Measurements from ENCODE around the gene RFTN2. TPM values are rescaled to one million over a fixed set of nuclear protein-coding genes. Genes with fewer than 3 reads are reported as not detected.
"Not testable (repeated sequence)": the region's sequence is repeated elsewhere in the genome, so short reads cannot be mapped to it uniquely, and the experiment has no call there.

The RFTN2 gene
- total RNA-seq, 2 donors from 2014 or later, result 0.05 TPM; not detected in 1

- no peaks in the 10 kb centered on the region for H3K9me3 ChIP-seq (ENCODE audit: control insufficient read depth, low read length, poor library complexity, severe bottlenecking)
- DNase-seq (no peak), ATAC-seq (no peak)
- H3K4me1 Mint-ChIP-seq, result no peaks in the 10 kb centered on the region
- no peaks in the 10 kb centered on the region for H3K36me3 Mint-ChIP-seq (ENCODE audit: low read depth)
- no peak overlapping the region for H3K27ac Mint-ChIP-seq
- H3K27me3 Mint-ChIP-seq, result no peaks in the 10 kb centered on the region
- H3K4me3 Mint-ChIP-seq, result no peak overlapping the region
Observed at GRCh38 chr2:197577446-197577845, 97.9 kb downstream of the RFTN2 start.

- Mint-ChIP-seq H3K4me3 (no peak overlapping the region), H3K4me1 (no peaks in the 10 kb centered on the region), H3K27me3 (no peaks in the 10 kb centered on the region), H3K27ac (no peak overlapping the region), H3K36me3 (ENCODE audit: low read depth) (no peaks in the 10 kb centered on the region)
- no peaks in the 10 kb centered on the region for H3K9me3 ChIP-seq (ENCODE audit: control insufficient read depth, low read length, poor library complexity, severe bottlenecking)
- no peak for ATAC-seq
- DNase-seq, result no peak
Observed at GRCh38 chr2:197576631-197577030, 98.8 kb downstream of the RFTN2 start.

GRCh38 chr2:197575987-197576386, 99.4 kb downstream of the RFTN2 start:
- ATAC-seq (no peak), DNase-seq (no peak)
- no peaks in the 10 kb centered on the region for H3K9me3 ChIP-seq (ENCODE audit: control insufficient read depth, low read length, poor library complexity, severe bottlenecking)
- Mint-ChIP-seq H3K4me3 (no peak overlapping the region), H3K27ac (no peak overlapping the region), H3K4me1 (no peaks in the 10 kb centered on the region), H3K36me3 (ENCODE audit: low read depth) (no peaks in the 10 kb centered on the region), H3K27me3 (no peaks in the 10 kb centered on the region)

- Mint-ChIP-seq H3K4me1 (no peaks in the 10 kb centered on the region), H3K36me3 (ENCODE audit: low read depth) (no peaks in the 10 kb centered on the region), H3K27ac (no peak overlapping the region), H3K4me3 (no peak overlapping the region), H3K27me3 (no peaks in the 10 kb centered on the region)
- DNase-seq, result no peak
- H3K9me3 ChIP-seq (ENCODE audit: control insufficient read depth, low read length, poor library complexity, severe bottlenecking), result no peaks in the 10 kb centered on the region
- ATAC-seq, result no peak
Observed at GRCh38 chr2:197573608-197574007, 101.8 kb downstream of the RFTN2 start.

GRCh38 chr2:197571627-197572271, 103.6 kb downstream of the RFTN2 start:
- Mint-ChIP-seq H3K27ac (no peak overlapping the region), H3K4me1 (no peaks in the 10 kb centered on the region), H3K4me3 (no peak overlapping the region), H3K36me3 (ENCODE audit: low read depth) (no peaks in the 10 kb centered on the region), H3K27me3 (no peaks in the 10 kb centered on the region)
- DNase-seq (no peak), ATAC-seq (no peak)
- no peaks in the 10 kb centered on the region for H3K9me3 ChIP-seq (ENCODE audit: control insufficient read depth, low read length, poor library complexity, severe bottlenecking)

- no peak for DNase-seq
- ATAC-seq, result no peak
- Mint-ChIP-seq H3K4me3 (no peak overlapping the region), H3K4me1 (peaks cover 5% of the 10 kb centered on the region), H3K27me3 (no peaks in the 10 kb centered on the region), H3K27ac (no peak overlapping the region), H3K36me3 (ENCODE audit: low read depth) (peaks cover 3% of the 10 kb centered on the region)
- no peaks in the 10 kb centered on the region for H3K9me3 ChIP-seq (ENCODE audit: control insufficient read depth, low read length, poor library complexity, severe bottlenecking)
Observed at GRCh38 chr2:197560146-197560665, 115.2 kb downstream of the RFTN2 start.

- Mint-ChIP-seq H3K4me3 (no peak overlapping the region), H3K36me3 (ENCODE audit: low read depth) (peaks cover 2% of the 10 kb centered on the region), H3K27me3 (no peaks in the 10 kb centered on the region), H3K4me1 (peaks cover 4% of the 10 kb centered on the region), H3K27ac (no peak overlapping the region)
- H3K9me3 ChIP-seq (ENCODE audit: control insufficient read depth, low read length, poor library complexity, severe bottlenecking), result no peaks in the 10 kb centered on the region
- DNase-seq (no peak), ATAC-seq (no peak)
Observed at GRCh38 chr2:197559681-197560080, 115.7 kb downstream of the RFTN2 start.

- Mint-ChIP-seq H3K27ac (no peak overlapping the region), H3K27me3 (no peaks in the 10 kb centered on the region), H3K4me1 (no peaks in the 10 kb centered on the region), H3K4me3 (no peak overlapping the region), H3K36me3 (ENCODE audit: low read depth) (peaks cover 2% of the 10 kb centered on the region)
- H3K9me3 ChIP-seq (ENCODE audit: control insufficient read depth, low read length, poor library complexity, severe bottlenecking), result no peaks in the 10 kb centered on the region
- ATAC-seq (no peak), DNase-seq (no peak)
Observed at GRCh38 chr2:197558393-197558792, 117.0 kb downstream of the RFTN2 start.

- no peak for ATAC-seq
- H3K36me3 Mint-ChIP-seq (ENCODE audit: low read depth), result peaks cover 2% of the 10 kb centered on the region
- H3K27ac Mint-ChIP-seq, result peak overlapping the region; percentile 59
Observed at GRCh38 chr2:197556456-197556855, 118.9 kb downstream of the RFTN2 start.

GRCh38 chr2:197555467-197555866, 119.9 kb downstream of the RFTN2 start:
- H3K4me3 Mint-ChIP-seq, result no peak overlapping the region
- H3K27me3 Mint-ChIP-seq, result no peaks in the 10 kb centered on the region
- no peaks in the 10 kb centered on the region for H3K9me3 ChIP-seq (ENCODE audit: control insufficient read depth, low read length, poor library complexity, severe bottlenecking)
- H3K27ac Mint-ChIP-seq, result peak overlapping the region; percentile 59
- ATAC-seq (no peak), DNase-seq (no peak)
- no peaks in the 10 kb centered on the region for H3K4me1 Mint-ChIP-seq
- H3K36me3 Mint-ChIP-seq (ENCODE audit: low read depth), result no peaks in the 10 kb centered on the region

More at GRCh38 chr2:197556456-197556855, 118.9 kb downstream of the RFTN2 start:
- no peaks in the 10 kb centered on the region for H3K9me3 ChIP-seq (ENCODE audit: control insufficient read depth, low read length, poor library complexity, severe bottlenecking)
- no peaks in the 10 kb centered on the region for H3K27me3 Mint-ChIP-seq
- H3K4me1 Mint-ChIP-seq, result no peaks in the 10 kb centered on the region
- H3K4me3 Mint-ChIP-seq, result no peak overlapping the region
- DNase-seq, result no peak

- not testable (repeated sequence) for H3K4me3 Mint-ChIP-seq; ATAC-seq; H3K4me1 Mint-ChIP-seq; H3K27me3 Mint-ChIP-seq; H3K27ac Mint-ChIP-seq; H3K9me3 ChIP-seq (ENCODE audit: control insufficient read depth, low read length, poor library complexity, severe bottlenecking); H3K36me3 Mint-ChIP-seq (ENCODE audit: low read depth); DNase-seq
Observed at GRCh38 chr2:197551260-197551659, 124.1 kb downstream of the RFTN2 start.

- H3K9me3 ChIP-seq (ENCODE audit: control insufficient read depth, low read length, poor library complexity, severe bottlenecking), result no peaks in the 10 kb centered on the region
- DNase-seq (no peak), ATAC-seq (no peak)
- Mint-ChIP-seq H3K36me3 (ENCODE audit: low read depth) (peaks cover 2% of the 10 kb centered on the region), H3K4me3 (no peak overlapping the region), H3K27ac (peak overlapping the region; percentile 32), H3K4me1 (peaks cover 2% of the 10 kb centered on the region), H3K27me3 (no peaks in the 10 kb centered on the region)
Observed at GRCh38 chr2:197548582-197548981, 126.8 kb downstream of the RFTN2 start.

GRCh38 chr2:197547163-197547900, 128.1 kb downstream of the RFTN2 start:
- H3K9me3 ChIP-seq (ENCODE audit: control insufficient read depth, low read length, poor library complexity, severe bottlenecking), result no peaks in the 10 kb centered on the region
- Mint-ChIP-seq H3K27ac (peak overlapping the region; percentile 47), H3K36me3 (ENCODE audit: low read depth) (peaks cover 2% of the 10 kb centered on the region), H3K4me3 (no peak overlapping the region), H3K4me1 (peaks cover 2% of the 10 kb centered on the region), H3K27me3 (no peaks in the 10 kb centered on the region)
- DNase-seq, result no peak
- ATAC-seq, result no peak

GRCh38 chr2:197543206-197543605, 132.2 kb downstream of the RFTN2 start:
- Mint-ChIP-seq H3K4me3 (no peak overlapping the region), H3K27me3 (no peaks in the 10 kb centered on the region), H3K4me1 (peaks cover 9% of the 10 kb centered on the region), H3K36me3 (ENCODE audit: low read depth) (no peaks in the 10 kb centered on the region), H3K27ac (no peak overlapping the region)
- ATAC-seq (no peak), DNase-seq (no peak)
- H3K9me3 ChIP-seq (ENCODE audit: control insufficient read depth, low read length, poor library complexity, severe bottlenecking), result no peaks in the 10 kb centered on the region

All from T-helper 17 cell (primary cell).